Activated naive CD4-positive, alpha-beta T cell treated with Interleukin-2 at 50 U/mL for 16 hours (primary cell): ENCODE results near the gene LAP3.
A peak's percentile ranks its signal among the peaks of the same experiment; 100 is the strongest.
"Not testable (repeated sequence)": the region's sequence is repeated elsewhere in the genome, so short reads cannot be mapped to it uniquely, and the experiment has no call there.

Source experiments
- DNase-seq: peaks from one replicate; pipeline ENCODE4 v3.0.0-alpha.2; 2020

Gene LAP3

GRCh38 chr4:17565846-17566245, 11.2 kb upstream of the LAP3 start:
- no peak for DNase-seq

- DNase-seq: no peak
Measured at GRCh38 chr4:17567271-17567670, 9.7 kb upstream of the LAP3 start.

GRCh38 chr4:17574206-17574605, 2.8 kb upstream of the LAP3 start:
- DNase-seq: no peak

- DNase-seq: not testable (repeated sequence)
Measured at GRCh38 chr4:17575177-17575576, 1.8 kb upstream of the LAP3 start.

GRCh38 chr4:17577665-17578481, 875 bp downstream of the LAP3 start:
- DNase-seq: peak; percentile 42

- no peak for DNase-seq
Measured at GRCh38 chr4:17578482-17578891, 1.5 kb downstream of the LAP3 start.

- no peak for DNase-seq
Measured at GRCh38 chr4:17580969-17581368, 4.0 kb downstream of the LAP3 start.

GRCh38 chr4:17583276-17583675, 6.3 kb downstream of the LAP3 start:
- no peak for DNase-seq

- DNase-seq: no peak
Measured at GRCh38 chr4:17583941-17584340, 6.9 kb downstream of the LAP3 start.

GRCh38 chr4:17584521-17585213, 7.7 kb downstream of the LAP3 start:
- DNase-seq: no peak

- no peak for DNase-seq
Measured at GRCh38 chr4:17587094-17587822, 10.3 kb downstream of the LAP3 start.

GRCh38 chr4:17589355-17589754, 12.4 kb downstream of the LAP3 start:
- no peak for DNase-seq

GRCh38 chr4:17595471-17596005, 18.5 kb downstream of the LAP3 start:
- no peak for DNase-seq

GRCh38 chr4:17597517-17597916, 20.5 kb downstream of the LAP3 start:
- DNase-seq: no peak

- no peak for DNase-seq
Measured at GRCh38 chr4:17599826-17600225, 22.8 kb downstream of the LAP3 start.

GRCh38 chr4:17605236-17605635, 28.2 kb downstream of the LAP3 start:
- no peak for DNase-seq

- peak; percentile 16 for DNase-seq
Measured at GRCh38 chr4:17613761-17614415, 36.9 kb downstream of the LAP3 start.

GRCh38 chr4:17614416-17615299, 37.7 kb downstream of the LAP3 start, which contains the start of gene MED28:
Gene MED28, plus strand, starts transcription at chr4:17614641. Its CDS starts 14 bp downstream, at chr4:17614655.
- peak; percentile 95 for DNase-seq

GRCh38 chr4:17616283-17616682, 39.3 kb downstream of the LAP3 start:
- DNase-seq: no peak

- DNase-seq: no peak
Measured at GRCh38 chr4:17618926-17619325, 41.9 kb downstream of the LAP3 start.

GRCh38 chr4:17619416-17620105, 42.6 kb downstream of the LAP3 start:
- DNase-seq: no peak
